GM23248 (cell line): Measurements from ENCODE around the gene KCNK15. TPM values are rescaled to one million over a fixed set of nuclear protein-coding genes. Genes with fewer than 3 reads are reported as not detected.
A peak's percentile ranks its signal among the peaks of the same experiment; 100 is the strongest.

Experiments used
- DNase-seq: peaks from one replicate; pipeline ENCODE4 v3.0.0-alpha.2; 2015
- H2AFZ ChIP-seq: fragments of 200-600 bp; sonication (generic); 2 replicates; pipeline ENCODE4 v1.6.1; 2016; ENCODE audit warnings: antibody characterized with exemption
- H3F3A ChIP-seq: fragments of 200-600 bp; sonication (generic); 2 replicates; pipeline ENCODE4 v1.6.1; 2016; ENCODE audit warnings: mild to moderate bottlenecking, antibody characterized with exemption, mixed run types; ENCODE audit not compliant: insufficient read depth
- H3K27ac ChIP-seq: fragments of 200-600 bp; sonication (generic); 2 replicates; pipeline ENCODE4 v1.5.1; 2016; ENCODE audit warnings: mild to moderate bottlenecking
- H3K27me3 ChIP-seq: fragments of 200-600 bp; sonication (generic); replicated peaks from 2 replicates; pipeline ENCODE4 v1.6.1; 2016; ENCODE audit warnings: mild to moderate bottlenecking; ENCODE audit not compliant: insufficient read depth
- H3K36me3 ChIP-seq: fragments of 200-600 bp; sonication (generic); 2 replicates; pipeline ENCODE4 v1.6.1; 2016; ENCODE audit warnings: low read depth, mild to moderate bottlenecking
- H3K4me1 ChIP-seq: fragments of 200-600 bp; sonication (generic); 2 replicates; pipeline ENCODE4 v1.6.1; 2016; ENCODE audit warnings: mild to moderate bottlenecking; ENCODE audit not compliant: insufficient read depth
- H3K4me2 ChIP-seq: fragments of 200-600 bp; sonication (generic); one replicate; pipeline ENCODE4 v1.6.1; 2016; ENCODE audit warnings: mild to moderate bottlenecking; ENCODE audit not compliant: unreplicated experiment
- H3K4me3 ChIP-seq: fragments of 200-600 bp; sonication (generic); 2 replicates; pipeline ENCODE4 v1.5.1; 2016; ENCODE audit warnings: mild to moderate bottlenecking
- H3K79me2 ChIP-seq: fragments of 200-600 bp; sonication (generic); 2 replicates; pipeline ENCODE4 v1.6.1; 2016; ENCODE audit warnings: mild to moderate bottlenecking; ENCODE audit not compliant: insufficient read depth
- H3K9ac ChIP-seq: fragments of 200-600 bp; sonication (generic); 2 replicates; pipeline ENCODE4 v1.6.1; 2016; ENCODE audit warnings: mild to moderate bottlenecking
- H3K9me2 ChIP-seq: fragments of 200-600 bp; sonication (generic); 2 replicates; pipeline ENCODE4 v1.6.1; 2016; ENCODE audit warnings: mixed run types, mild to moderate bottlenecking, moderate library complexity; ENCODE audit not compliant: insufficient read depth
- H3K9me3 ChIP-seq: fragments of 200-600 bp; sonication (generic); one replicate; pipeline ENCODE4 v1.6.1; 2017; ENCODE audit warnings: low read depth
- H4K20me1 ChIP-seq: fragments of 200-600 bp; sonication (generic); 2 replicates; pipeline ENCODE4 v1.6.0; 2016; ENCODE audit not compliant: insufficient read depth
- EZH2 ChIP-seq: fragments of 200-600 bp; sonication (generic); IDR thresholded peaks from 2 replicates; pipeline ENCODE4 v1.6.1; 2018; ENCODE audit warnings: antibody characterized with exemption, mild to moderate bottlenecking; ENCODE audit not compliant: insufficient read depth, poor library complexity, severe bottlenecking
- EZH2phosphoT487 ChIP-seq: fragments of 200-600 bp; sonication (generic); IDR thresholded peaks from 2 replicates; pipeline ENCODE4 v1.6.1; 2018; ENCODE audit warnings: antibody characterized with exemption, moderate library complexity, mild to moderate bottlenecking, low read depth; ENCODE audit not compliant: insufficient read depth
- WGBS, 2 experiments: methylation state at CpG; one replicate each; pipeline ENCODE4 v1.1.6; 2015 to 2017; ENCODE audit warnings: low lambda C conversion rate in 2 of 2, low coverage in 1 of 2; ENCODE audit errors: missing lambda C conversion rate in 2 of 2; 5-methylcytosine and 5-hydroxymethylcytosine counted together
- in situ Hi-C: fragments of 300-500 bp; cut with MboI; formaldehyde crosslinking; loops from 2 replicates; pipeline ENCODE4 v1.15.0; 2020
- polyA plus RNA-seq: library from polyadenylated mRNA; unstranded; fragments of >200 nt; fragmentation: Nextera tagmentation; extraction: Ambion mirVana; gene quantifications from 2 replicates; pipeline ENCODE4 v1.2.1, GENCODE V29; 2016
- total RNA-seq: library from RNA; depleted of rRNA; stranded (reverse); fragments of >200 nt; shearing (Covaris generic); gene quantifications from 2 replicates; pipeline ENCODE4 v1.2.3, GENCODE V29; 2014

The KCNK15 gene
- total and polyA plus RNA-seq, 2 experiments from 2014 or later: 5.7 to 9.9 TPM

DNA sequence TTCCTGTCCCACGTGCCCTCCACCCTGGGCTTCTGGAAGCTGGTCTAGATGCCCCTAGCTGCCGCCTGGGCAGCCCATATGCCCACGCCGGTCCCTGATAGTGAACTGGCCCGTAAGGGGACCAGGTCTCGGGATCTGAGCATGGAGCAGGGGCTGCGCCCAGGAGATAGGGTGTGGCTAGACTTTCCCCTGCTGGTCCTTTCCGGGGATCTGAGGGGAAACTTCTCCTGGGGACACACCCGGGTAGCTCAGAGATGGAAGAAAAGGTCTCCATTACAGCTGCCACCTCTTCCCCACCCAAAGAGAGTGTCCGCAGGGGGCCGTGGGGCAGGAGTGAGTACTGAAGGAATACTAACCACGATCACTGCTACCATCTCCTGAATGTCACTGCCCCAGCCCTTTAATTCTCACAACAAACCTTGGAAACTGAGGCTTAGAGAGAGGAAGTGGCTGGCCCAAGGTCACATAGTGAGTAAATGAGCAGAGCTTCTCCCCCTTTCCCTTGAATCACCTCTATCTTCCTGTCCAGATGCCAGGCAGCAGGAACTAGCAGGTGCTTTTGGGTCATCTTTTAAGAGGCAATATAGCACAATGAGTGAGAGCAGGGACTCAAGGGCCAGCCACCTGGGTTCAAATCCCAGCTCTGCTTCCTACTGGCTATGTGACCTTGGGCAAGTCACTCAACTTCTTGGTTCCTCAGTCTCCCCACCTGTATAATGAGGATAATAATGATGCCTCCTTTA lies 42.3 kb upstream of the KCNK15 start:
- H3K36me3 ChIP-seq: no peaks in the 10 kb centered on the region
- H3K4me2 ChIP-seq: peak overlapping the region; percentile 33
- WGBS, 2 experiments: 39 to 42% methylated on average over 11 to 12 of the region's 12 CpGs
- no peak for TF ChIP-seq EZH2phosphoT487
- no peak for TF ChIP-seq EZH2
- H2AFZ ChIP-seq: no peak overlapping the region
- no peaks in the 10 kb centered on the region for H3K27me3 ChIP-seq
- no peaks in the 10 kb centered on the region for H3K9me3 ChIP-seq
- H4K20me1 ChIP-seq: no peaks in the 10 kb centered on the region
- H3K4me1 ChIP-seq: peaks cover 60% of the 10 kb centered on the region
- no peak overlapping the region for H3K9ac ChIP-seq
- H3K9me2 ChIP-seq: no peaks in the 10 kb centered on the region
- H3F3A ChIP-seq: peaks cover 42% of the 10 kb centered on the region
- no peaks in the 10 kb centered on the region for H3K79me2 ChIP-seq
- DNase-seq: no peak
- H3K27ac ChIP-seq: no peak overlapping the region
- no peak overlapping the region for H3K4me3 ChIP-seq
- in situ Hi-C loops: no loop called here

DNA sequence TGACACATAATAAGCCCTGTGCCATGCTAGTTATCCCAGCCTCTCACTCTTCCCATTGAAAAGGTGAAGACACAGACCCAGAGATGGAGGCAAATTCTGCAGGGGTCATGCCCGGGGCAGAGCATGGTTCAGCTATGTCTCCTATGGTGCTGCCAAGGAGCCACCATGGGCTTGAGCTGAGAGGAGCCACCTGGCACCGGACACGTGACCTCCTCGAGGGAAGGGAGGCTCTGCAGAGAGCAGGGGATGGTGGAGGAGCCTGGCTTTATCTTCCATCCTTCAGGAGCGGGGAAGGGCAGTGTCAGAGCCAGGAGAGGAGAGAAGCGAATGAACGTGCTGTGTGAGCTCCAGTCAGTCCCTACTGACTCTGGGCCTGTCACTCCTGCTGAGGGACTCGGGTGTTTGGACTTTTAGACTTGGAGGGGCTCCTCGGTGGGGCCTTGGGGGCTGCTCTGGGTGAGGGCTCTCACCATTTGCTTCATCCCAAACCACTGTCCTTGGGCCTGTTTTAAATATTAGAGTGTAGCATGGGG lies 41.6 kb upstream of the KCNK15 start:
- no peak overlapping the region for H3K9ac ChIP-seq
- DNase-seq: no peak
- WGBS, 2 experiments: 92 to 93% methylated on average over 9 of the region's 9 CpGs
- H3F3A ChIP-seq: peaks cover 43% of the 10 kb centered on the region
- peak overlapping the region; percentile 7 for H3K4me2 ChIP-seq
- TF ChIP-seq EZH2 (no peak), EZH2phosphoT487 (no peak)
- H3K79me2 ChIP-seq: no peaks in the 10 kb centered on the region
- in situ Hi-C loops: no loop called here
- no peaks in the 10 kb centered on the region for H3K9me3 ChIP-seq
- no peak overlapping the region for H3K4me3 ChIP-seq
- no peaks in the 10 kb centered on the region for H3K36me3 ChIP-seq
- no peaks in the 10 kb centered on the region for H4K20me1 ChIP-seq
- peak overlapping the region; percentile 47 for H3K27ac ChIP-seq
- H3K9me2 ChIP-seq: no peaks in the 10 kb centered on the region
- H3K27me3 ChIP-seq: no peaks in the 10 kb centered on the region
- H3K4me1 ChIP-seq: peaks cover 62% of the 10 kb centered on the region
- no peak overlapping the region for H2AFZ ChIP-seq

DNA sequence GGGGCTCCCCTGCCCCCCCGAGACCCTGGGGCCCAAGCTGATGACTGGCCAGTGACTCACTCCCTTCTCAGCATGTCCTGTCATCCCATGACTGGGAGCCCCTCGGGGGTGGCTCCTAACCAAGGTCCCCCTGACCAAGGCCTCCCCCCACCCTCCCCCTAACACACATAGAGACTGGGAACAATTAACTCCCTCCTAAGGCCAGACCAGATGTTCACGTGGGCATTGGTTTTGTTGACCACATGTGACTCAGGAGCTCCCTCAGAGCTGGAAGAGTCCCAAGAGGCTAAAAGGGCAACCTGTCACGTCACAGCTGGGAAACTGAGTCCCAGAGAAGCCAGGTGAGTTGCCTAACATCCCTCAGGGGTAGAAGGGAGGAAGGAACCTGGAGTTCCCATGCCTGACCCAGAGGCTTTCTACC lies 41.1 kb upstream of the KCNK15 start:
- no peaks in the 10 kb centered on the region for H3K79me2 ChIP-seq
- H3K4me1 ChIP-seq: peaks cover 62% of the 10 kb centered on the region
- no peak overlapping the region for H2AFZ ChIP-seq
- H3K9me3 ChIP-seq: no peaks in the 10 kb centered on the region
- peak overlapping the region; percentile 47 for H3K27ac ChIP-seq
- peak; percentile 77 for DNase-seq
- H3K9me2 ChIP-seq: no peaks in the 10 kb centered on the region
- no peaks in the 10 kb centered on the region for H4K20me1 ChIP-seq
- in situ Hi-C loops: no loop called here
- WGBS, 2 experiments: 0 to 4% methylated on average over 2 to 4 of the region's 4 CpGs
- peak overlapping the region; percentile 7 for H3K4me2 ChIP-seq
- H3K27me3 ChIP-seq: no peaks in the 10 kb centered on the region
- no peak overlapping the region for H3K4me3 ChIP-seq
- peaks cover 43% of the 10 kb centered on the region for H3F3A ChIP-seq
- no peak for TF ChIP-seq EZH2phosphoT487
- TF ChIP-seq EZH2: no peak
- H3K9ac ChIP-seq: no peak overlapping the region
- no peaks in the 10 kb centered on the region for H3K36me3 ChIP-seq

DNA sequence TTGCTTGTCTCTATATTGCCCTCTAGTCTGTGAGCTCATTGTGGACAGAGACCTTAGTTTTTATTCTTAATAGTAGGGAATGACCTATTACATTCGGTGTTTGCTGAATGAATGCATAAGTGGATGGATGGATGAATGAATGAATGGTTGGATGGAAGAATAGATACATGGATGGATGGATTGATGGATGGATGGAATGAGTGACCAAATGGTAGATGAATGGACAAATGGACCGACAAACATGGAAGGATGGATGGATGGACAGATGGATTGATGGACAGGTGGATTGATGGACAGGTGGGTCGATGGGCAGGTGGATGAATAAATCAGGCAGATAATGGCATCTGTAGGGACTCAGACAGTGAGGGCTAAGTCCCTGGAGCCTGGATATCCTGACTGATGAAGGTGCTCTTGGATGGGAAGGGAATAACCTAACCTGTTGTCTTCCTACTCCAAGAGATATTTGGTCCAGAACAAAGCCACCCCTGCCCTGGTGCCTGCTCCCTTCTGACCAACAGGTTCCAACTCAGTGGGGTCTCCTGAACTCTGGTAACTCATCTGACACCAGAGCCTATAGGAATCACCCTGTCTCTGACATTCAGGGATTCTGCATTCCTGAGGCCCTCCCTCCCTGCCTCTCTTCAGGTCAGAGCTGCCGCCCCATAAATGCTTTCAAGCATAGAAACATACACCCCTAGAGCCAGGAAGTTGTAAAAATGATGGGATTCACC lies 40.1 kb upstream of the KCNK15 start:
- no peaks in the 10 kb centered on the region for H3K27me3 ChIP-seq
- H3F3A ChIP-seq: peaks cover 43% of the 10 kb centered on the region
- H2AFZ ChIP-seq: no peak overlapping the region
- no peaks in the 10 kb centered on the region for H4K20me1 ChIP-seq
- 87 to 91% methylated on average over 4 of the region's 4 CpGs for WGBS, 2 experiments
- no peaks in the 10 kb centered on the region for H3K36me3 ChIP-seq
- no peak overlapping the region for H3K4me3 ChIP-seq
- no peak overlapping the region for H3K9ac ChIP-seq
- peak overlapping the region; percentile 63 for H3K27ac ChIP-seq
- no peak for DNase-seq
- H3K79me2 ChIP-seq: no peaks in the 10 kb centered on the region
- H3K9me2 ChIP-seq: no peaks in the 10 kb centered on the region
- H3K4me2 ChIP-seq: no peak overlapping the region
- no peak for TF ChIP-seq EZH2
- TF ChIP-seq EZH2phosphoT487: no peak
- in situ Hi-C loops: no loop called here
- peaks cover 62% of the 10 kb centered on the region for H3K4me1 ChIP-seq
- no peaks in the 10 kb centered on the region for H3K9me3 ChIP-seq
